K562 (cell line): ENCODE measurements around the gene SDC1. TPM values are rescaled to one million over a fixed set of nuclear protein-coding genes. Genes with fewer than 3 reads are reported as not detected.

ENCODE experiments used
- ATAC-seq: fragments of 200-7000 bp; cut with Tn5 transposase; 3 replicates; pipeline ENCODE4 v1.9.1; 2020; ENCODE audit warnings: moderate library complexity
- BruUV-seq: library from RNA; stranded (reverse); fragments of 400-500 nt; replicated peaks from 2 replicates; lab custom pipeline; 2021; lab: Mats Ljungman, UMichigan
- CTCF ChIA-PET: fragments of 300-600 bp; formaldehyde crosslinking; extraction: SDS; loops from one replicate; lab custom pipeline; 2021; ENCODE audit warnings: low intra/inter-chr PET ratio; lab: Yijun Ruan, JAX
- POLR2A ChIA-PET: fragments of 300-600, 350-650 bp; sonication (Branson Sonifier 250); formaldehyde crosslinking; extraction: SDS; loops from one replicate; lab custom pipeline; 2021; ENCODE audit warnings: antibody characterized with exemption, inconsistent platforms; lab: Yijun Ruan, JAX
- DNase-seq, 4 experiments: peaks; one replicate each; pipeline versions ENCODE4 v3.0.0 to v3.0.0-alpha.2; 2011 to 2018; ENCODE audit warnings: low spot score in 3 of 4, mixed read lengths in 3 of 4; ENCODE audit errors: extremely low read depth in 1 of 4
- FAIRE-seq: peaks from 2 replicates; lab custom pipeline; 2011; peaks lifted over from hg19 to GRCh38; lab: Jason Lieb, UNC
- H2AFZ ChIP-seq: 2 replicates; pipeline ENCODE4 v1.6.0; 2011; ENCODE audit warnings: low read depth, low read length, control low read depth, inconsistent platforms
- H3K27ac ChIP-seq: fragments of 200-600 bp; 3 replicates; pipeline ENCODE4 v1.8.0; 2011; ENCODE audit warnings: low read depth, mild to moderate bottlenecking, control low read depth, inconsistent platforms, low read length, moderate library complexity, mixed read lengths; ENCODE audit errors: extremely low read depth
- H3K27me3 ChIP-seq, 2 experiments: fragments of 300-600 bp in 1 of 2; 2 replicates in 1 of 2; 3 replicates in 1 of 2; pipeline versions ENCODE4 v1.6.0 to v1.8.0; 2011; ENCODE audit warnings: inconsistent platforms in 2 of 2, low read length in 2 of 2, mild to moderate bottlenecking in 1 of 2, mixed read lengths in 1 of 2, moderate library complexity in 1 of 2; ENCODE audit not compliant: control insufficient read depth in 2 of 2, insufficient read depth in 2 of 2
- H3K36me3 ChIP-seq: fragments of 300-600 bp; 3 replicates; pipeline ENCODE4 v1.8.0; 2011; ENCODE audit warnings: mild to moderate bottlenecking, low read length, inconsistent platforms; ENCODE audit not compliant: control insufficient read depth, insufficient read depth
- H3K4me1 ChIP-seq, 2 experiments: fragments of 200-600 bp in 1 of 2; replicated peaks in 1 of 2; 2 replicates in 1 of 2; 3 replicates in 1 of 2; pipeline versions ENCODE4 v1.5.1 to v1.8.0; 2011; ENCODE audit warnings: inconsistent platforms in 2 of 2, low read length in 2 of 2, mild to moderate bottlenecking in 1 of 2, mixed read lengths in 1 of 2, moderate library complexity in 1 of 2; ENCODE audit not compliant: control insufficient read depth in 2 of 2, insufficient read depth in 2 of 2
- H3K4me2 ChIP-seq: 2 replicates; pipeline ENCODE4 v1.6.1; 2011; ENCODE audit warnings: low read length, control low read depth, inconsistent platforms, mixed read lengths; ENCODE audit not compliant: insufficient read depth
- H3K4me3 ChIP-seq: fragments of 200-600 bp; sonication (generic), shearing (Covaris generic); 2 replicates; pipeline ENCODE4 v1.5.1; 2016; ENCODE audit warnings: control low read depth, inconsistent platforms
- H3K79me2 ChIP-seq: fragments of 200-600 bp; 3 replicates; pipeline ENCODE4 v1.8.0; 2011; ENCODE audit warnings: low read length, inconsistent platforms; ENCODE audit not compliant: control insufficient read depth, insufficient read depth
- H3K9ac ChIP-seq, 2 experiments: 2 replicates each; pipeline versions ENCODE4 v1.6.0 to v1.6.1; 2011; ENCODE audit warnings: low read depth in 2 of 2, low read length in 2 of 2, control low read depth in 1 of 2, inconsistent platforms in 1 of 2, mild to moderate bottlenecking in 1 of 2, mixed read lengths in 1 of 2; ENCODE audit not compliant: insufficient read depth in 1 of 2
- H3K9me1 ChIP-seq: one replicate; pipeline ENCODE4 v1.6.0; 2011; ENCODE audit warnings: inconsistent platforms, mild to moderate bottlenecking, low read length, moderate library complexity; ENCODE audit not compliant: control insufficient read depth, insufficient read depth
- H3K9me3 ChIP-seq: replicated peaks from 2 replicates; pipeline ENCODE4 v1.5.1; 2011; ENCODE audit warnings: low read depth, low read length, inconsistent platforms; ENCODE audit not compliant: control insufficient read depth, insufficient read depth
- H4K20me1 ChIP-seq: replicated peaks from 2 replicates; pipeline ENCODE4 v1.6.1; 2011; ENCODE audit warnings: low read length, inconsistent platforms, mixed read lengths; ENCODE audit not compliant: control insufficient read depth, insufficient read depth
- CCNT2 ChIP-seq: IDR thresholded peaks from 2 replicates; pipeline ENCODE4 v1.6.1; 2011; ENCODE audit warnings: borderline replicate concordance, low read depth, mild to moderate bottlenecking, moderate library complexity, mixed read lengths, low read length; ENCODE audit not compliant: insufficient read length; ENCODE audit errors: extremely low read depth
- GATA2 ChIP-seq: sonication (generic); formaldehyde crosslinking; IDR thresholded peaks from 2 replicates; pipeline ENCODE4 v1.4.0; 2020; ENCODE audit warnings: mild to moderate bottlenecking, missing genetic modification reagents
- MEF2A ChIP-seq: IDR thresholded peaks from 2 replicates; pipeline ENCODE4 v1.6.1; 2011; ENCODE audit warnings: low read depth, mild to moderate bottlenecking, low read length, moderate library complexity; ENCODE audit not compliant: control insufficient read depth
- SETDB1 ChIP-seq: IDR thresholded peaks from one replicate; pipeline ENCODE4 v1.6.1; 2012; ENCODE audit warnings: low read length, control low read depth, inconsistent platforms
- ZBED1 ChIP-seq: IDR thresholded peaks from 2 replicates; pipeline ENCODE4 v1.6.1; 2014
- ZKSCAN3 ChIP-seq: fragments of 250-450 bp; sonication (Bioruptor Pico); IDR thresholded peaks from 2 replicates; pipeline ENCODE4 v1.4.0; 2020
- ZNF133 ChIP-seq: fragments of 250-450 bp; sonication (Bioruptor Pico); IDR thresholded peaks from 2 replicates; pipeline ENCODE4 v1.4.0; 2020; ENCODE audit warnings: mild to moderate bottlenecking
- ZNF134 ChIP-seq: fragments of 250-450 bp; sonication (Bioruptor Pico); conservative IDR thresholded peaks from 2 replicates; pipeline ENCODE4 v1.4.0; 2020
- ZNF785 ChIP-seq: fragments of 250-450 bp; sonication (Bioruptor Pico); IDR thresholded peaks from 2 replicates; pipeline ENCODE4 v1.4.0; 2020; ENCODE audit warnings: mild to moderate bottlenecking
- ZNF830 ChIP-seq: fragments of 250-450 bp; sonication (Bioruptor Pico); IDR thresholded peaks from 2 replicates; pipeline ENCODE4 v1.5.0; 2021; ENCODE audit warnings: mild to moderate bottlenecking
- WGBS: fragments of 100-300 bp; shearing (Covaris generic); methylation state at CpG from one replicate; pipeline ENCODE4 v1.1.6; 2016; ENCODE audit warnings: low coverage, mixed read lengths; ENCODE audit not compliant: insufficient coverage; ENCODE audit errors: missing lambda C conversion rate; 5-methylcytosine and 5-hydroxymethylcytosine counted together
- in situ Hi-C: fragments of 300-500 bp; cut with MboI; formaldehyde crosslinking; loops from 4 replicates; pipeline ENCODE4 v1.15.0; 2018; ENCODE audit warnings: inconsistent platforms, mixed read lengths
- intact Hi-C: fragments of 100-400 bp; cut with micrococcal nuclease; formaldehyde crosslinking; loops from 2 replicates; pipeline ENCODE4 v1.14.2; 2022
- polyA plus RNA-seq, 8 experiments: library from polyadenylated mRNA; depleted of rRNA in 4 of 8; stranded (reverse) in 5 of 8; unstranded in 3 of 8; fragments of >200 nt; fragmentation: Nextera tagmentation in 2 of 8; fragmentation: Illumina TruSeq in 1 of 8; extraction: Ambion mirVana in 2 of 8; extraction: Trizol in 1 of 8; gene quantifications; 2 replicates each; pipeline versions ENCODE4 v1.2.1 to v1.2.3, GENCODE V29; 2011 to 2014; ENCODE audit warnings: inconsistent platforms in 1 of 8, missing spikeins in 1 of 8
- total RNA-seq, 7 experiments: library from RNA; depleted of rRNA in 6 of 7; stranded (reverse); fragments of >200 nt in 6 of 7; fragmentation: Illumina TruSeq in 2 of 7; extraction: Trizol in 2 of 7; gene quantifications; 2 replicates each; pipeline versions ENCODE4 v1.2.1 to v1.2.3, GENCODE V29; 2011 to 2021; ENCODE audit warnings: low replicate concordance in 1 of 7
- TF ChIP-seq, protein P1 (sequence below), 2 experiments: fragments of 200-800 bp in 1 of 2; sonication (Bioruptor generic) in 1 of 2; sonication (generic) in 1 of 2; formaldehyde crosslinking in 1 of 2; IDR thresholded peaks in 1 of 2; conservative IDR thresholded peaks in 1 of 2; 2 replicates each; pipeline versions ENCODE4 v1.5.0 to v1.6.1; 2016 to 2020; ENCODE audit warnings: missing compliant biosample characterization in 1 of 2, missing genetic modification characterization in 1 of 2, missing genetic modification reagents in 1 of 2
- TF ChIP-seq, protein P2 (sequence below): IDR thresholded peaks from 3 replicates; pipeline ENCODE4 v1.6.1; 2011; ENCODE audit warnings: borderline replicate concordance, mild to moderate bottlenecking; ENCODE audit not compliant: insufficient read length, insufficient read depth
- TF ChIP-seq, protein P3 (sequence below): IDR thresholded peaks from 2 replicates; pipeline ENCODE4 v1.6.1; 2011; ENCODE audit not compliant: insufficient read length; ENCODE audit errors: extremely low read depth
- TF ChIP-seq, protein P4 (sequence below): fragments of 450-650 bp; formaldehyde crosslinking; IDR thresholded peaks from 2 replicates; pipeline ENCODE4 v1.4.0; 2020; ENCODE audit warnings: mild to moderate bottlenecking, mixed read lengths
- TF ChIP-seq, protein P5 (sequence below): fragments of 450-650 bp; IDR thresholded peaks from 2 replicates; pipeline ENCODE4 v1.7.1; 2018; ENCODE audit warnings: mild to moderate bottlenecking, low read depth; ENCODE audit not compliant: partially characterized antibody

The SDC1 gene
- total and polyA plus RNA-seq, 9 of the 15 experiments (the other 6 are each of a cell fraction or from before 2014, with no cell fraction given): 0.06 to 2.7 (median 0.49) TPM

DNA sequence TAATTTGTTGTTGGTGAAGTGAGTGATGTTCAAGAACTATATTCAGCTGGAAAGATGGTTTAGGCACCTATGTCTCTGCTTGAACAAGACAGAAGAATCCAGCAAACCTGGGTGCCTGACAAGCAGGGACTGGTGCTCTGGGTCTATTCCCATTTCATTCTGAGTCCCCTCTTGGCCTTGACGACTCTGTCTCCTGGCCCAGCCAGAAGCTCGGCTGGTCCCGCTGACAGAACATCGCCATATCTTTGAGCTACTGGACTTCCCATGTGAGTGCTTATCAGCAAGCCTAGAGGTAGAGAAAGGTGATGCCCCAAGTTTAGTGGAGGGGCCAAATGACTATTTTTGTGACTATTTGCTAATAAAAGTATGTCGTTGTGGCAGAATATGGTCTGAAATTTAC lies 48.2 kb downstream of the SDC1 start:
- CTCF ChIA-PET: interaction anchor here (0.6 kb wide), 1 partner anchor 25 kb away, joined by 7 read pairs; no protein-coding TSS in a partner anchor
- Histone ChIP-seq H3K27me3 (peaks cover 9 to 54% of the 10 kb centered on the region in 2 experiments; a peak in 4 of 5 replicates), H3K36me3 (no peaks in the 10 kb centered on the region), H3K9me3 (no peaks in the 10 kb centered on the region), H3K79me2 (no peaks in the 10 kb centered on the region), H3K4me2 (no peak overlapping the region), H2AFZ (no peak overlapping the region), H3K4me1 (peaks cover 4 to 10% of the 10 kb centered on the region in 2 experiments; a peak in 4 of 5 replicates), H3K9ac (no peak overlapping the region), H4K20me1 (no peaks in the 10 kb centered on the region), H3K9me1 (no peaks in the 10 kb centered on the region), H3K27ac (no peak overlapping the region), H3K4me3 (no peak overlapping the region)
- no TSS peak for BruUV-seq
- 2% methylated on average over 5 of the region's 5 CpGs for WGBS
- in situ Hi-C loops (no loop called here), intact Hi-C loops (no loop called here)
- FAIRE-seq (no peak), ATAC-seq (no peak), DNase-seq (no peak)
- POLR2A ChIA-PET: interaction anchor here (0.7 kb wide), 1 partner anchor 19 kb away, joined by 3 read pairs; no protein-coding TSS in a partner anchor
- TF ChIP-seq, protein P1, sequence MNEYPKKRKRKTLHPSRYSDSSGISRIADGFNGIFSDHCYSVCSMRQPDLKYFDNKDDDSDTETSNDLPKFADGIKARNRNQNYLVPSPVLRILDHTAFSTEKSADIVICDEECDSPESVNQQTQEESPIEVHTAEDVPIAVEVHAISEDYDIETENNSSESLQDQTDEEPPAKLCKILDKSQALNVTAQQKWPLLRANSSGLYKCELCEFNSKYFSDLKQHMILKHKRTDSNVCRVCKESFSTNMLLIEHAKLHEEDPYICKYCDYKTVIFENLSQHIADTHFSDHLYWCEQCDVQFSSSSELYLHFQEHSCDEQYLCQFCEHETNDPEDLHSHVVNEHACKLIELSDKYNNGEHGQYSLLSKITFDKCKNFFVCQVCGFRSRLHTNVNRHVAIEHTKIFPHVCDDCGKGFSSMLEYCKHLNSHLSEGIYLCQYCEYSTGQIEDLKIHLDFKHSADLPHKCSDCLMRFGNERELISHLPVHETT (CRISPR knock-in tag; conservative IDR thresholded peaks at IDR 0.05 in 1 of 2, IDR thresholded peaks at IDR 0.05 in 1 of 2): no peak
- TF ChIP-seq SETDB1 (no peak), ZNF830 (CRISPR knock-in tag) (no peak), ZKSCAN3 (CRISPR knock-in tag) (no peak), ZNF133 (CRISPR knock-in tag) (no peak), CCNT2 (no peak), ZNF785 (no peak), GATA2 (CRISPR knock-in tag) (no peak), ZNF134 (CRISPR knock-in tag) (no peak), MEF2A (no peak), ZBED1 (no peak)
- TF ChIP-seq, protein P2, sequence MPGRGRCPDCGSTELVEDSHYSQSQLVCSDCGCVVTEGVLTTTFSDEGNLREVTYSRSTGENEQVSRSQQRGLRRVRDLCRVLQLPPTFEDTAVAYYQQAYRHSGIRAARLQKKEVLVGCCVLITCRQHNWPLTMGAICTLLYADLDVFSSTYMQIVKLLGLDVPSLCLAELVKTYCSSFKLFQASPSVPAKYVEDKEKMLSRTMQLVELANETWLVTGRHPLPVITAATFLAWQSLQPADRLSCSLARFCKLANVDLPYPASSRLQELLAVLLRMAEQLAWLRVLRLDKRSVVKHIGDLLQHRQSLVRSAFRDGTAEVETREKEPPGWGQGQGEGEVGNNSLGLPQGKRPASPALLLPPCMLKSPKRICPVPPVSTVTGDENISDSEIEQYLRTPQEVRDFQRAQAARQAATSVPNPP: no peak
- TF ChIP-seq, protein P3, sequence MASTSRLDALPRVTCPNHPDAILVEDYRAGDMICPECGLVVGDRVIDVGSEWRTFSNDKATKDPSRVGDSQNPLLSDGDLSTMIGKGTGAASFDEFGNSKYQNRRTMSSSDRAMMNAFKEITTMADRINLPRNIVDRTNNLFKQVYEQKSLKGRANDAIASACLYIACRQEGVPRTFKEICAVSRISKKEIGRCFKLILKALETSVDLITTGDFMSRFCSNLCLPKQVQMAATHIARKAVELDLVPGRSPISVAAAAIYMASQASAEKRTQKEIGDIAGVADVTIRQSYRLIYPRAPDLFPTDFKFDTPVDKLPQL: no peak
- TF ChIP-seq, protein P4, sequence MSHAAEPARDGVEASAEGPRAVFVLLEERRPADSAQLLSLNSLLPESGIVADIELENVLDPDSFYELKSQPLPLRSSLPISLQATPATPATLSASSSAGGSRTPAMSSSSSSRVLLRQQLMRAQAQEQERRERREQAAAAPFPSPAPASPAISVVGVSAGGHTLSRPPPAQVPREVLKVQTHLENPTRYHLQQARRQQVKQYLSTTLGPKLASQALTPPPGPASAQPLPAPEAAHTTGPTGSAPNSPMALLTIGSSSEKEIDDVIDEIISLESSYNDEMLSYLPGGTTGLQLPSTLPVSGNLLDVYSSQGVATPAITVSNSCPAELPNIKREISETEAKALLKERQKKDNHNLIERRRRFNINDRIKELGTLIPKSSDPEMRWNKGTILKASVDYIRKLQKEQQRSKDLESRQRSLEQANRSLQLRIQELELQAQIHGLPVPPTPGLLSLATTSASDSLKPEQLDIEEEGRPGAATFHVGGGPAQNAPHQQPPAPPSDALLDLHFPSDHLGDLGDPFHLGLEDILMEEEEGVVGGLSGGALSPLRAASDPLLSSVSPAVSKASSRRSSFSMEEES (CRISPR knock-in tag): no peak
- TF ChIP-seq, protein P5, sequence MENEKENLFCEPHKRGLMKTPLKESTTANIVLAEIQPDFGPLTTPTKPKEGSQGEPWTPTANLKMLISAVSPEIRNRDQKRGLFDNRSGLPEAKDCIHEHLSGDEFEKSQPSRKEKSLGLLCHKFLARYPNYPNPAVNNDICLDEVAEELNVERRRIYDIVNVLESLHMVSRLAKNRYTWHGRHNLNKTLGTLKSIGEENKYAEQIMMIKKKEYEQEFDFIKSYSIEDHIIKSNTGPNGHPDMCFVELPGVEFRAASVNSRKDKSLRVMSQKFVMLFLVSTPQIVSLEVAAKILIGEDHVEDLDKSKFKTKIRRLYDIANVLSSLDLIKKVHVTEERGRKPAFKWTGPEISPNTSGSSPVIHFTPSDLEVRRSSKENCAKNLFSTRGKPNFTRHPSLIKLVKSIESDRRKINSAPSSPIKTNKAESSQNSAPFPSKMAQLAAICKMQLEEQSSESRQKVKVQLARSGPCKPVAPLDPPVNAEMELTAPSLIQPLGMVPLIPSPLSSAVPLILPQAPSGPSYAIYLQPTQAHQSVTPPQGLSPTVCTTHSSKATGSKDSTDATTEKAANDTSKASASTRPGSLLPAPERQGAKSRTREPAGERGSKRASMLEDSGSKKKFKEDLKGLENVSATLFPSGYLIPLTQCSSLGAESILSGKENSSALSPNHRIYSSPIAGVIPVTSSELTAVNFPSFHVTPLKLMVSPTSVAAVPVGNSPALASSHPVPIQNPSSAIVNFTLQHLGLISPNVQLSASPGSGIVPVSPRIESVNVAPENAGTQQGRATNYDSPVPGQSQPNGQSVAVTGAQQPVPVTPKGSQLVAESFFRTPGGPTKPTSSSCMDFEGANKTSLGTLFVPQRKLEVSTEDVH: no peak
